GM10266 (cell line): ENCODE measurements around the gene ADPRS.

Experiments used
- DNase-seq: peaks from one replicate; pipeline ENCODE4 v3.0.0; 2012; ENCODE audit errors: extremely low spot score
- CTCF ChIP-seq: IDR thresholded peaks from 2 replicates; pipeline ENCODE4 v1.5.1; 2012; ENCODE audit warnings: mild to moderate bottlenecking, low read depth; ENCODE audit not compliant: control insufficient read depth, insufficient read depth; ENCODE audit errors: missing control alignments

Gene ADPRS

DNA sequence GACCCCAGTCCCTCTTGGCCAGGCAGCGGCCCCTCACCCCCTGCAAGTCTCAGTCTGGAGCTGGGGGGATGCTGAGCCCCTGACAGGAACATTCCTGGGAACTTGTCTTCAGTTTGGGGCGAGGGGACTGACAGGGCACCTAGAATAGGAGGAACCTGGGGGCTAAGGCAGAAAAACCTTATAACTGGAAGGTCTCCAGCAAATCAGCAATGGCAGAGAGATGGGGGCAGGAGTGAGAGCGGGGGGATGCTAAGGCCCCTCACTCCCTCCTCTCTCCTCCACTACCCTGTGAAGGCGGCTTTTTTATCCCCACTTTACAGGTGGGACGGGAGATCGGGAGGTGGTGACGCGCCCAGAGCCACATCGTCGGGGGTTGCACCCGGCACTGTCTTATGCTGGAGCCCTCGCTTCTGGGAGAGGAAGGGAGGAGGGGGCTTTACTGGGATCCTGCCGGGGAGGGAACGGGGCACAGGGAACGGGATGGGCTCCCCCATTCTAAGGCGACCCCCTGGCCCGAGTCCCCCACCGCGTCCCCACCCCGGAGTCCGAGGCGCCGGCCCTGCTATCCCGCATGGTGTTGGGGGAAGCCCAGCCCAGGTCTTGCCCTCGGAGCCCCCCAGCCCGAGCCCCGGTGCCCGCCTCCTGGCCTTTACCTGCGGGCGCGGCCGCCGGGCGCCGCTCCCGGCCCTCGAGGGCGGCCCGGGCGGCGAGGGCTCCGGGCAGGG is 35.9 kb downstream of the ADPRS start:
- no peak for TF ChIP-seq CTCF
- no peak for DNase-seq

GRCh38 chr1:36125129-36125991 is 36.7 kb downstream of the ADPRS start, which contains the start of gene COL8A2:
TSS of gene COL8A2 (minus strand) at chr1:36125222. CDS start at chr1:36100242, 24,980 bp downstream.
- no peak for TF ChIP-seq CTCF

DNA sequence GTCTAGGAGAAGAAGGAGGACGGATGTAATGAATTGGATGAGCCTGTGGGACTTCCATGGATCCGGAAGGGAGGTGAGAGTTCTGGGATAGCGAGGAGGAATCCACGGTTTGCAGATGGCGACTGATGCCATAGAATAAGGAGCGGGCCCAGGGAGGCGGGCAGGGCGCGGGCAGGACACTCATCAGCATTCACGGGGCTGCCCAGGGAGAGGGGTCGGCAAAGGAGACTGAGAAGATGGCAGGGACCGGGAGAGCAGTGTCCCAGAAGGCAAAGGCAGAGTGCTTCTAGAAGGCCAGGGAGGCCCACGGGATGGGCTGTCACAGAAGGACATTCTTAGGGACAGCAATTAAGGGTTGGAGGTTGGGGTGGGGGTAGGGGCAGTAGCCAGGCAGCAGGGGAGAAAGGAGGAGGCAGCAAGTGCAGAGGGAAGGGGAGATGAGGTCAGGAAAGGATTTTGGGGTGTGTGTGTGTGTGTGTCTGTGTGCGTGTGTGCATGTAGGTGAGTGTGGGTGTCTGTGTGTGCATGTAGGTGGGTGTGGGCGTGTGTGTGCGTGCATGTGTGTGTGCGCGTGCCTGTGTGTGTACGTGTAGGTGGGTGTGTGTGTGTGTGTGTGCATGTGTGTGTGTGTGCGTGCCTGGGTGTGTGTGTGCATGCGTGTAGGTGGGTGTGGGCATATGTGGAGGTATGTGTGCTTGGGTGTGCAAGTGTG is 37.5 kb downstream of the ADPRS start:
- TF ChIP-seq CTCF: no peak
- DNase-seq: no peak

More at GRCh38 chr1:36125129-36125991, 36.7 kb downstream of the ADPRS start, which contains the start of gene COL8A2:
- DNase-seq: no peak

GRCh38 chr1:36126797-36127500 is 38.3 kb downstream of the ADPRS start:
- TF ChIP-seq CTCF: no peak
- DNase-seq: no peak

GRCh38 chr1:36128126-36128904 is 39.6 kb downstream of the ADPRS start:
- no peak for DNase-seq
- TF ChIP-seq CTCF: no peak

DNA sequence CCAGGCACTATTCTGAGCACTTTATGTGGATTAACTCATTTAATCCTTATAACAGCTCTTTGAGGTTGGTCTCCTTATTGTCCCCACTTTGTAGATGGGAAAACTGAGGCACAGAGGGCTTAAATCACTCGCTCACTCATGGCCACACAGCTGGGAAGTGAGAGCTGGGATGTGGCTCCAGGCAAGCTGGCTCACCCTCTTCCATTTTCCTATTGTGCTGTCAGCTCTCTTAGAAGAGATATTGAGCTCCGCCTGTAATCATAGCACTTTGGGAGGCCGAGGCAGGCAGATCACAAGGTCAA is 40.2 kb downstream of the ADPRS start:
- no peak for TF ChIP-seq CTCF
- no peak for DNase-seq
